K562 (cell line): ENCODE results near the gene SPI1. TPM values are rescaled to one million over a fixed set of nuclear protein-coding genes. Genes with fewer than 3 reads are reported as not detected.

ENCODE experiments used
- HMGN3 ChIP-seq: IDR thresholded peaks from 2 replicates; pipeline ENCODE4 v1.6.1; 2011; ENCODE audit warnings: borderline replicate concordance, low read depth, mild to moderate bottlenecking, mixed read lengths, low read length; ENCODE audit not compliant: insufficient read length; ENCODE audit errors: extremely low read depth
- PHF8 ChIP-seq: fragments of 200-600 bp; sonication (generic); IDR thresholded peaks from 2 replicates; pipeline ENCODE4 v1.6.1; 2012; ENCODE audit warnings: mixed run types, mild to moderate bottlenecking, inconsistent platforms, low read length, moderate library complexity, borderline replicate concordance
- POLR3A ChIP-seq: IDR thresholded peaks from 2 replicates; pipeline ENCODE4 v1.6.1; 2011; ENCODE audit warnings: borderline replicate concordance, mild to moderate bottlenecking, moderate library complexity; ENCODE audit not compliant: insufficient read length, insufficient read depth; ENCODE audit errors: extremely low read depth
- ZMIZ1 ChIP-seq, 2 experiments: fragments of 150-350 bp in 1 of 2; IDR thresholded peaks; 2 replicates each; pipeline ENCODE4 v1.6.1; 2012 to 2016; ENCODE audit warnings: low read depth in 2 of 2, low read length in 2 of 2, mild to moderate bottlenecking in 1 of 2, moderate library complexity in 1 of 2
- ZNF384 ChIP-seq: IDR thresholded peaks from 2 replicates; pipeline ENCODE4 v1.6.1; 2012; ENCODE audit warnings: low read depth, low read length, improper control_type of control experiment
- ZNF75A ChIP-seq: fragments of 450-650 bp; formaldehyde crosslinking; IDR thresholded peaks from 2 replicates; pipeline ENCODE4 v1.4.0; 2020; ENCODE audit warnings: mild to moderate bottlenecking
- polyA plus RNA-seq, 8 experiments: library from polyadenylated mRNA; depleted of rRNA in 4 of 8; stranded (reverse) in 5 of 8; unstranded in 3 of 8; fragments of >200 nt; fragmentation: Nextera tagmentation in 2 of 8; fragmentation: Illumina TruSeq in 1 of 8; extraction: Ambion mirVana in 2 of 8; extraction: Trizol in 1 of 8; gene quantifications; 2 replicates each; pipeline versions ENCODE4 v1.2.1 to v1.2.3, GENCODE V29; 2011 to 2014; ENCODE audit warnings: inconsistent platforms in 1 of 8, missing spikeins in 1 of 8
- total RNA-seq, 7 experiments: library from RNA; depleted of rRNA in 6 of 7; stranded (reverse); fragments of >200 nt in 6 of 7; fragmentation: Illumina TruSeq in 2 of 7; extraction: Trizol in 2 of 7; gene quantifications; 2 replicates each; pipeline versions ENCODE4 v1.2.1 to v1.2.3, GENCODE V29; 2011 to 2021; ENCODE audit warnings: low replicate concordance in 1 of 7

Gene SPI1
- total and polyA plus RNA-seq, 9 of the 15 experiments (the other 6 are each of a cell fraction or from before 2014, with no cell fraction given), result 0.10 to 33.7 (median 10.3) TPM

GRCh38 chr11:47399860-47400767, 21.8 kb upstream of the SPI1 start (continued):
- TF ChIP-seq ZNF384 (no peak), ZMIZ1 (IDR thresholded peaks at IDR 0.05; ENCODE audit: low read depth in 2 of 2, low read length in 2 of 2) (0 out of 4 replicates have a peak, but pooled peaks of 1 of the 2 experiments have one; percentile 17), POLR3A (no peak), PHF8 (peak; percentile 65; the same call in 1 of the 2 replicates), HMGN3 (peak; percentile 45), ZNF75A (no peak)
